WI38 (cell line): ENCODE results near the gene ARHGAP1.

Experiments used
- H3K4me3 ChIP-seq: 2 replicates; pipeline ENCODE4 v1.5.1; 2011; ENCODE audit warnings: low read depth, mild to moderate bottlenecking, control low read depth, low read length
- CTCF ChIP-seq: IDR thresholded peaks from 2 replicates; pipeline ENCODE4 v1.5.1; 2012; ENCODE audit warnings: low read depth, mild to moderate bottlenecking, control low read depth, low read length

ARHGAP1 gene

DNA sequence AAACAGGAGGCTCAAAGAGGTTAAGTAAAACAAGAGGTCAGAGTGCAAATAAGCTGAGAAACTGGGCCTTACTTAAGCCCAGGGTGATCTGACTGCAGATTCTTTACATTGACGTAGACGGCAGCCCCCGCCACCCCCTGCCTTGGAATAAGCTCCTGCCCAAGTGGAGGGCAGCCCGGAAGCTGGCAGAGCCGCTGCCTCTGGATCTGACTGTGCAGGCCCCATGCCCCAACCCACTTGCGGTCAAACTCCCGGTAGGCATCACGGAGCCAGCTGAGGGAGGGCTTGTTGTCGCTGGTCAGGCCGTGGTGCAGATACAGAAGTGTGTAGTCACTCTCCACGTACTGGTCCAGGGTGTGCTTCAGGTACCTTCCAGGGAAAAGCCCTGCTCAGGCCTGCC lies 18.6 kb downstream of the ARHGAP1 start:
- no peak overlapping the region for H3K4me3 ChIP-seq
- TF ChIP-seq CTCF, result no peak

DNA sequence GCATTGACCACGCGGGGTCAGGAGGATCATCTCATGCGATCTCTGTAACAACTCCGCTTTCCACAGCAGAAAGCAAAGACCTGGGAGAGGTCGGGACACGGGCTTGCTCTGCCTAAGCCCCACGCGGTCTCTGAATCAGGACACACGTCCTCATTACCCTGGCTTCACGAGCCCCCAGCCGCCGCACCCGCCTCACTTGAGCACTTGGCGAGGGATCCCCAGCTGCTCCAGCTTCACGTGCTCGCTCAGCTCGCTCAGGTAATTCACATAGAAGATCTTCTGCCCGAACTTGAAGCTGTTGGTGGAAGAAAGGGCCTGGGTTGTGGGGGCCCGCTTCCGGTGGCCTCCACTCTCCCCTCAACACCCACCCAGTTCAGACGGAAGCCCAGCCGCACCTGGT lies 19.6 kb downstream of the ARHGAP1 start:
- H3K4me3 ChIP-seq, result no peak overlapping the region
- TF ChIP-seq CTCF, result no peak

GRCh38 chr11:46680164-46680760 lies 20.2 kb downstream of the ARHGAP1 start:
- H3K4me3 ChIP-seq, result no peak overlapping the region
- TF ChIP-seq CTCF, result no peak

DNA sequence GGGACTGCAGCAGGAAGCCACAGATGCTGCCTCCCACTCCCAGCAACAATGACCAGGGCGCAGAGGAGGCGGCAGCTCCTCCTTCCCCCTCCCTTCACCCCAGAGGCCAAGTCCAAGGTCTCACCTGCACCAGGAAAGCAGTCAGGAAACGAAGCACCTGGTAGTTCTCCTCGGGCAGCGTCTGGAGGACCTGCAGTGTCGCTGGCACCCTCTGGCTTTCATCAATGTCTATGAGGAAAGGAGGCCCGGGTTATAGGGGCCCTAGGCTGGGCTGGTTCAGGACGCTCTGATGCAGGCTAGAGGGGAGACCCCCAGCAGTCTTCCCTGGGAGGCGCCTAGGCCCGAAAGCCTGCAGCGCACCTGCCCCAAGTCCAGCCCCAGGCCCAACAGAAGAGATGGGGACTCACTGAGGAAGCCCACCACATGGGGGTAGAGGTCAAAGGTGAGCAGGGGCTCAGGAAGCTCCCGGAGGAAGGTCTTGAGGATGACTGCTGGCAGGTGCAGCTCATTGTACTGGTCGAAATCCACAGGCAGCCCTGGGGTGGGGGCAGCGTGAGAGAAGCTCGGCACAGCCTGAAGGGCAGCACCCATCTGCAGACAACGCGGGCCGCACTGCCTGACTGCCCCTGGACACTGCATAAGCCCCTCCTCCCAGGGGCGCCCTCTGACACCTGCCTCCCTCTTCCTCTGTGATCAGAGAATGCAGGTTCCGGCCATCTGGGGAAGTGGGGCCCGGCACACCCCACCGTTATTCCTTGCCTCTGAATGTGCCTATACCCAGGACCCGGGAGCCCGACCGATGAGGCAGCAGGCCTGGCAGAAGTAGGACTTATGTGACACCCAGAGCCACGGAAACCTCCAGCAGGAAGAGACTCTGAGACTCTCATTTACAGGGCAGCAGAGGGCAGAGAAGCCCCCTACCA lies 20.9 kb downstream of the ARHGAP1 start:
- no peak overlapping the region for H3K4me3 ChIP-seq
- no peak for TF ChIP-seq CTCF

DNA sequence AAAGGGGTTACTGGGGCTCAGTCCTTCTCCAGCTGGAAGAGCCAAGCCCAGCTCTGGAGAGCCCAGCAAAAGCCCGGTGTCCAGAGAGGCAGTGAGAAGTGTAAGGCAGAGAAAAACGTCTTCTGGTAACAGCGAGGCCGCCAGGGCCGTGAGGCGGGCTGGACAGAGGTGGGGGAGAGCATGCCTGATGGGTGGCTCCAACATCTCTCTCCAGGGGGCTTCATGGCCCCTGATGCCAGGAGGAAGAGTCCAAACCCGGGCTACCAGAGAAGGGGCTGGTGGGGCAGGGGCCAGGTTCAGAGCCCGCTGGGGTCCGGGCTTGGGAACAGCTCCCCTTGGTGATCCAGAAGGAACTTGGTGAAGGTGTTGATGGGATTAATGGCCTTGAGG lies 21.7 kb downstream of the ARHGAP1 start:
- no peak overlapping the region for H3K4me3 ChIP-seq
- TF ChIP-seq CTCF, result no peak

DNA sequence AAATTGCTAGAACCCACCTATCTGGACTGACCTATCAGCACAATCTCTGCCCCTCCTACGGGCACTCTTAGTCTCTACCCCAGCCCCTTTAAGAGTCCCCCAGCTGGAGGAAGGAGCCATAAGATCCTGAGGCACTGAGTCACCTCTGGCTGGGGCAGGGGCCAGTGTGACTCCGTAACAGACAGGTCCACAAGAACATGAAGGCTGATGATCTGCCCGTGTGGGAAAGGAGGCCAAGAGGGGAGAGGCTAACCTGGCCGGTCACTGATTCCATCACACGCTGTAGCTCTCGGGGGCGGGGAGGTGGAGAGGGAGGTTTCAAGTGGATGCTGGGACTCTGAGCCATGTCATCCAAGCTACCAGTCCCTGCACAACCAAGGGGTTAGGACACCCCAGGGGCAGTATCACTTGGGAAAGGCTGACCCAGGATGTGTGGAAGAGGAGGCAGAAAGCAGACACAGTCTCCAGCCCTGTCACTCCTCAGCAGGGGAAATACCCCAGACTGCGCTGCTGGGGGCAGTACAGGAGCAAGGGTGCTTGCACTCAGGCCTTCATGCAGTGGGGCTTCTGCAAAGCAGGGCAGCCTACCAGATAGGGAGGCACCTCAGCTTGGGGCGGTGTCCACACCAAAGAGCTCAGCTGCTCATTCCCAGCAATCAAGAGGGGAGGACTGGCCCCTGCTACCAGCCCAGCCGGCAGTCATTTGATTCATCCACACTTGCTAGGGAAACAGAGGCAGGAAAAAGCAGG lies 22.3 kb downstream of the ARHGAP1 start:
- no peak overlapping the region for H3K4me3 ChIP-seq

More for the DNA sequence above, 22.3 kb downstream of the ARHGAP1 start:
- no peak for TF ChIP-seq CTCF
